Activated gamma-delta T cell treated with anti-CD3 and anti-CD28 coated beads, Interleukin-2, amount 50 U/mL, for 16 hours (primary cell): ENCODE data around the gene C10orf62.
"Not testable (repeated sequence)": the region's sequence is repeated elsewhere in the genome, so short reads cannot be mapped to it uniquely, and the experiment has no call there.

Source experiments
- DNase-seq: peaks from one replicate; pipeline ENCODE4 v3.0.0-alpha.2; 2020; ENCODE audit warnings: low read depth

C10orf62 gene

GRCh38 chr10:97589479-97589878, at the start of gene C10orf62:
Gene C10orf62, plus strand, starts transcription at chr10:97589721. Its CDS starts 177 bp downstream, at chr10:97589898.
- DNase-seq = no peak

- DNase-seq = no peak
Observed at GRCh38 chr10:97540669-97541500, 48.6 kb upstream of the C10orf62 start.

- no peak for DNase-seq
Observed at GRCh38 chr10:97542169-97543024, 47.1 kb upstream of the C10orf62 start.

- no peak for DNase-seq
Observed at GRCh38 chr10:97543025-97543546, 46.4 kb upstream of the C10orf62 start.

GRCh38 chr10:97546456-97547270, 42.9 kb upstream of the C10orf62 start:
- DNase-seq = no peak

GRCh38 chr10:97547271-97547600, 42.3 kb upstream of the C10orf62 start:
- DNase-seq = no peak

GRCh38 chr10:97547962-97548361, 41.6 kb upstream of the C10orf62 start:
- no peak for DNase-seq

- DNase-seq = no peak
Observed at GRCh38 chr10:97548828-97549455, 40.6 kb upstream of the C10orf62 start.

- DNase-seq = no peak
Observed at GRCh38 chr10:97549587-97550322, 39.8 kb upstream of the C10orf62 start.

GRCh38 chr10:97550336-97551149, 39.0 kb upstream of the C10orf62 start:
- no peak for DNase-seq

- DNase-seq = no peak
Observed at GRCh38 chr10:97551271-97551670, 38.2 kb upstream of the C10orf62 start.

- peak; percentile 32 for DNase-seq
Observed at GRCh38 chr10:97553575-97554031, 35.9 kb upstream of the C10orf62 start.

- not testable (repeated sequence) for DNase-seq
Observed at GRCh38 chr10:97554336-97554735, 35.2 kb upstream of the C10orf62 start.

- DNase-seq = not testable (repeated sequence)
Observed at GRCh38 chr10:97555541-97555940, 34.0 kb upstream of the C10orf62 start.

GRCh38 chr10:97560731-97561381, 28.7 kb upstream of the C10orf62 start:
- DNase-seq = not testable (repeated sequence)

- DNase-seq = not testable (repeated sequence)
Observed at GRCh38 chr10:97561386-97562077, 28.0 kb upstream of the C10orf62 start.

GRCh38 chr10:97562329-97562728, 27.2 kb upstream of the C10orf62 start:
- not testable (repeated sequence) for DNase-seq

- DNase-seq = no peak
Observed at GRCh38 chr10:97563337-97563736, 26.2 kb upstream of the C10orf62 start.

GRCh38 chr10:97564776-97565175, 24.7 kb upstream of the C10orf62 start:
- no peak for DNase-seq
